Measurements from ENCODE around the gene OSBP2. TPM values are rescaled to one million over a fixed set of nuclear protein-coding genes. Genes with fewer than 3 reads are reported as not detected.

OSBP2 gene
- total and polyA plus RNA-seq, 2 of the 13 experiments (the other 11 are each of a cell fraction or from before 2014, with no cell fraction given), result 5.0 to 7.7 TPM

GRCh38 chr22:30802202-30803166 lies 107.8 kb downstream of the OSBP2 start (continued):
- TF ChIP-seq ZNF367 (CRISPR knock-in tag; IDR thresholded peaks at IDR 0.05; ENCODE audit: borderline replicate concordance), result peak; percentile 96; the same call in 1 of the 2 replicates
- TF ChIP-seq ZNF83 (CRISPR knock-in tag; IDR thresholded peaks at IDR 0.05; ENCODE audit: borderline replicate concordance), result peak; percentile 99
- TF ChIP-seq, protein P1, sequence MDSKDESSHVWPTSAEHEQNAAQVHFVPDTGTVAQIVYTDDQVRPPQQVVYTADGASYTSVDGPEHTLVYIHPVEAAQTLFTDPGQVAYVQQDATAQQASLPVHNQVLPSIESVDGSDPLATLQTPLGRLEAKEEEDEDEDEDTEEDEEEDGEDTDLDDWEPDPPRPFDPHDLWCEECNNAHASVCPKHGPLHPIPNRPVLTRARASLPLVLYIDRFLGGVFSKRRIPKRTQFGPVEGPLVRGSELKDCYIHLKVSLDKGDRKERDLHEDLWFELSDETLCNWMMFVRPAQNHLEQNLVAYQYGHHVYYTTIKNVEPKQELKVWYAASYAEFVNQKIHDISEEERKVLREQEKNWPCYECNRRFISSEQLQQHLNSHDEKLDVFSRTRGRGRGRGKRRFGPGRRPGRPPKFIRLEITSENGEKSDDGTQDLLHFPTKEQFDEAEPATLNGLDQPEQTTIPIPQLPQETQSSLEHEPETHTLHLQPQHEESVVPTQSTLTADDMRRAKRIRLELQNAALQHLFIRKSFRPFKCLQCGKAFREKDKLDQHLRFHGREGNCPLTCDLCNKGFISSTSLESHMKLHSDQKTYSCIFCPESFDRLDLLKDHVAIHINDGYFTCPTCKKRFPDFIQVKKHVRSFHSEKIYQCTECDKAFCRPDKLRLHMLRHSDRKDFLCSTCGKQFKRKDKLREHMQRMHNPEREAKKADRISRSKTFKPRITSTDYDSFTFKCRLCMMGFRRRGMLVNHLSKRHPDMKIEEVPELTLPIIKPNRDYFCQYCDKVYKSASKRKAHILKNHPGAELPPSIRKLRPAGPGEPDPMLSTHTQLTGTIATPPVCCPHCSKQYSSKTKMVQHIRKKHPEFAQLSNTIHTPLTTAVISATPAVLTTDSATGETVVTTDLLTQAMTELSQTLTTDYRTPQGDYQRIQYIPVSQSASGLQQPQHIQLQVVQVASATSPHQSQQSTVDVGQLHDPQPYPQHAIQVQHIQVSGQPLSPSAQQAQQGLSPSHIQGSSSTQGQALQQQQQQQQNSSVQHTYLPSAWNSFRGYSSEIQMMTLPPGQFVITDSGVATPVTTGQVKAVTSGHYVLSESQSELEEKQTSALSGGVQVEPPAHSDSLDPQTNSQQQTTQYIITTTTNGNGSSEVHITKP (CRISPR knock-in tag; IDR thresholded peaks at IDR 0.05; ENCODE audit: low read depth), result peak; percentile 68; the same call in 1 of the 2 replicates
- TF ChIP-seq KLF11 (CRISPR knock-in tag; IDR thresholded peaks at IDR 0.05), result peak; percentile 99
- TF ChIP-seq SOX13 (IDR thresholded peaks at IDR 0.05), result no peak
- peak in 1 of 2 experiments; percentile 81; a peak in 2 of 4 replicates for TF ChIP-seq SOX13 (CRISPR knock-in tag; conservative IDR thresholded peaks at IDR 0.05 in 1 of 2, IDR thresholded peaks at IDR 0.05 in 1 of 2)
- TF ChIP-seq ZNF329 (CRISPR knock-in tag; IDR thresholded peaks at IDR 0.05; ENCODE audit: low read depth), result peak; percentile 95
- TF ChIP-seq, protein P2, sequence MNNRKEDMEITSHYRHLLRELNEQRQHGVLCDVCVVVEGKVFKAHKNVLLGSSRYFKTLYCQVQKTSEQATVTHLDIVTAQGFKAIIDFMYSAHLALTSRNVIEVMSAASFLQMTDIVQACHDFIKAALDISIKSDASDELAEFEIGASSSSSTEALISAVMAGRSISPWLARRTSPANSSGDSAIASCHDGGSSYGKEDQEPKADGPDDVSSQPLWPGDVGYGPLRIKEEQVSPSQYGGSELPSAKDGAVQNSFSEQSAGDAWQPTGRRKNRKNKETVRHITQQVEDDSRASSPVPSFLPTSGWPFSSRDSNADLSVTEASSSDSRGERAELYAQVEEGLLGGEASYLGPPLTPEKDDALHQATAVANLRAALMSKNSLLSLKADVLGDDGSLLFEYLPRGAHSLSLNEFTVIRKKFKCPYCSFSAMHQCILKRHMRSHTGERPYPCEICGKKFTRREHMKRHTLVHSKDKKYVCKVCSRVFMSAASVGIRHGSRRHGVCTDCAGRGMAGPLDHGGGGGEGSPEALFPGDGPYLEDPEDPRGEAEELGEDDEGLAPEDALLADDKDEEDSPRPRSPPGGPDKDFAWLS (CRISPR knock-in tag; IDR thresholded peaks at IDR 0.05; ENCODE audit: borderline replicate concordance), result no peak
- TF ChIP-seq DMTF1 (CRISPR knock-in tag; IDR thresholded peaks at IDR 0.05), result no peak
- TF ChIP-seq ZNF691 (CRISPR knock-in tag; IDR thresholded peaks at IDR 0.05; ENCODE audit: borderline replicate concordance, low read depth), result peak; percentile 99
- no peak for TF ChIP-seq BCLAF1 (IDR thresholded peaks at IDR 0.05)
- TF ChIP-seq ZNF143 (CRISPR knock-in tag; IDR thresholded peaks at IDR 0.05), result peak; percentile 43; the same call in 1 of the 2 replicates
- TF ChIP-seq ZNF598 (CRISPR knock-in tag; IDR thresholded peaks at IDR 0.05; ENCODE audit: borderline replicate concordance), result peak; percentile 95
- no peak for TF ChIP-seq POLR2AphosphoS5 (IDR thresholded peaks at IDR 0.05; ENCODE audit: low read depth, low read length)
- peak; percentile 97 for TF ChIP-seq ZFP36L1 (CRISPR knock-in tag; IDR thresholded peaks at IDR 0.05)
